ENCODE results near the gene CRYBA4.

DNA sequence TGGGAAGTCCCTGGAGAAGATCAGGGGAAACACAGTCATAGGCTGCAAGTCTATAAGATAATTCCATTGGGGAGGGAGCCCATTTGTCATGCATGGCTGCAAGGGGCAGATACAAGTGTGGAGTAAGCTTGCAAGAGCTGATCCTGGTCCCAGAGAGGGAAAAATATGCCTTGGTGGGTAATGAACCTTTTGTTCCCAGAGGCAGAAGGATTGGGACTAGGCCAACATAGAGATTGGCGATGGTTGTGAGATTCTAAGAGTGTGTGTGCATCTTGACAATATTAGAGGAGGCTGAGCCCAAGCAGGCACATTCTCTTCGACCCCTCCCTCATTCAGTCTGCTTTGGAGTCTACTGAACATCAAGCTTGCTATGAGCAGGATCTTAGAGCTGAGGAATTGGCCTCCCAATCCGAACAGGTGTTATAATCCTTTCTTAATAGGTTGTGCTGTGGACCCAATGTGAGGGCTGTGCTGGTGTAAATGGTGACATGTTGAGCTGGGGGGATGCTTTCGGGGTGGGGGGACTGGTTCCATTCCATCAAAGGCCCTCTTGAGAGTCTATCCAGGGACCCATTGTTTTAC lies 54.0 kb downstream of the CRYBA4 start:
- TF ChIP-seq EP300 (IDR thresholded peaks at IDR 0.05) (no peak), POLR2A (IDR thresholded peaks at IDR 0.05) (no peak)
